DOHH2 (cell line): ENCODE measurements around the gene SLC44A2.

Source experiments
- CTCF ChIP-seq: fragments of 200-600 bp; sonication (generic); IDR thresholded peaks from one replicate; pipeline ENCODE4 v1.5.1; 2014; ENCODE audit warnings: antibody characterized with exemption, mild to moderate bottlenecking, low read depth, low read length; ENCODE audit not compliant: poor library complexity, severe bottlenecking
- EZH2phosphoT487 ChIP-seq: fragments of 200-600 bp; sonication (generic); IDR thresholded peaks from 2 replicates; pipeline ENCODE4 v1.6.1; 2017; ENCODE audit warnings: borderline replicate concordance, mild to moderate bottlenecking, antibody characterized with exemption, low read length, moderate library complexity, mixed read lengths

- no peak for TF ChIP-seq CTCF
- TF ChIP-seq EZH2phosphoT487: no peak
These were observed 768 bp upstream of the SLC44A2 start for GRCh38 chr19:10624585-10624984.
